ENCODE measurements around the gene ROPN1L. TPM values are rescaled to one million over a fixed set of nuclear protein-coding genes. Genes with fewer than 3 reads are reported as not detected.

ROPN1L gene
- total RNA-seq, 1 donor from 2014 or later = 0.77 TPM

DNA sequence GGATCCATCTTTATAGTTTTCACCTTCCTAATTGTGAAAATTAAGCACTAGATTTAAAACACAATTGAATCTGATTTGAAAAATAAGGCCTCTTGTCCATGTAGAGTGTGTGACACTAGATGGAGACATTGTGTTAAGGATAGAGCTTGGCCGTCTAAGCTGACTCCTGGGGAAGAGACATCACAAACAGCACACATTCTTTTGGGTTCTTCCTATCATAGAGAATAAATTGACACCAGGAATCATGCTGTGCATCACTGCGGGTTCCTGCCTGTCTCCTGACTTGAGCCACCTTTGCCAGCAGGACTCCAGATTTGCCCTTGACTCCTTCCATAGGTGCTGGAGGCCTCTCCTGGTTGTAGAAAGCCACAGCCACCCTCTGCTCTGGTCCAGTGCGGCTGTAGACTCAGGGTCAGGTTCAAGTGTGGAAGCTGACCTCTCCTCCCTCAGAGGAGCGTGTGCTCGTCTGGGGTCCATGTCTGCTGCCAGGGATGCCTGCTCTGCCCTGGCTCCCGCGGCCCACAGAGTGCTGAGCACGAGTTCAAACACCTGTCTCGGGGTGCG lies 11.2 kb downstream of the ROPN1L start:
- peak overlapping the region; percentile 75 for H3K27ac Mint-ChIP-seq (ENCODE audit: unreplicated experiment)
- peaks cover 32% of the 10 kb centered on the region for H3K4me1 ChIP-seq (ENCODE audit: insufficient read depth, low read length)
- peaks cover 3% of the 10 kb centered on the region for H3K36me3 Mint-ChIP-seq (ENCODE audit: low read depth, unreplicated experiment)
- H3K9ac ChIP-seq (ENCODE audit: low read length) = peak overlapping the region; percentile 42
- TF ChIP-seq, protein P1, sequence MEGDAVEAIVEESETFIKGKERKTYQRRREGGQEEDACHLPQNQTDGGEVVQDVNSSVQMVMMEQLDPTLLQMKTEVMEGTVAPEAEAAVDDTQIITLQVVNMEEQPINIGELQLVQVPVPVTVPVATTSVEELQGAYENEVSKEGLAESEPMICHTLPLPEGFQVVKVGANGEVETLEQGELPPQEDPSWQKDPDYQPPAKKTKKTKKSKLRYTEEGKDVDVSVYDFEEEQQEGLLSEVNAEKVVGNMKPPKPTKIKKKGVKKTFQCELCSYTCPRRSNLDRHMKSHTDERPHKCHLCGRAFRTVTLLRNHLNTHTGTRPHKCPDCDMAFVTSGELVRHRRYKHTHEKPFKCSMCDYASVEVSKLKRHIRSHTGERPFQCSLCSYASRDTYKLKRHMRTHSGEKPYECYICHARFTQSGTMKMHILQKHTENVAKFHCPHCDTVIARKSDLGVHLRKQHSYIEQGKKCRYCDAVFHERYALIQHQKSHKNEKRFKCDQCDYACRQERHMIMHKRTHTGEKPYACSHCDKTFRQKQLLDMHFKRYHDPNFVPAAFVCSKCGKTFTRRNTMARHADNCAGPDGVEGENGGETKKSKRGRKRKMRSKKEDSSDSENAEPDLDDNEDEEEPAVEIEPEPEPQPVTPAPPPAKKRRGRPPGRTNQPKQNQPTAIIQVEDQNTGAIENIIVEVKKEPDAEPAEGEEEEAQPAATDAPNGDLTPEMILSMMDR (IDR thresholded peaks at IDR 0.05; ENCODE audit: insufficient read depth, low read depth, low read length) = peak; percentile 91
- TF ChIP-seq EZH2 (IDR thresholded peaks at IDR 0.05; ENCODE audit: insufficient read depth, low read length) = no peak
- H3K4me2 ChIP-seq (ENCODE audit: low read length) = no peak overlapping the region
- no peak overlapping the region for H3K4me3 Mint-ChIP-seq (ENCODE audit: unreplicated experiment)
- H3K4me3 ChIP-seq (ENCODE audit: insufficient read depth, low read depth, low read length) = no peak overlapping the region
- no peak overlapping the region for H2AFZ ChIP-seq (ENCODE audit: low read depth, low read length)
- no peaks in the 10 kb centered on the region for H3K36me3 ChIP-seq (ENCODE audit: insufficient read depth, low read length)
- no peaks in the 10 kb centered on the region for H3K9me3 ChIP-seq (ENCODE audit: insufficient read depth, low read depth, low read length)
- peaks cover 35% of the 10 kb centered on the region for H3K4me1 Mint-ChIP-seq (ENCODE audit: low read depth, unreplicated experiment)
- H3K9me3 Mint-ChIP-seq (ENCODE audit: unreplicated experiment) = no peaks in the 10 kb centered on the region
- FAIRE-seq (peak; percentile 91), DNase-seq (ENCODE audit: low read depth) (peak; percentile 84)
- H3K27ac ChIP-seq (ENCODE audit: low read depth, low read length) = no peak overlapping the region
- no peaks in the 10 kb centered on the region for H4K20me1 ChIP-seq (ENCODE audit: insufficient read depth, low read length)
- H3K27me3 Mint-ChIP-seq (ENCODE audit: low read depth, unreplicated experiment) = no peaks in the 10 kb centered on the region
- H3K27me3 ChIP-seq (ENCODE audit: insufficient read depth, low read length) = no peaks in the 10 kb centered on the region
- no peaks in the 10 kb centered on the region for H3K79me2 ChIP-seq (ENCODE audit: insufficient read depth, low read length)

DNA sequence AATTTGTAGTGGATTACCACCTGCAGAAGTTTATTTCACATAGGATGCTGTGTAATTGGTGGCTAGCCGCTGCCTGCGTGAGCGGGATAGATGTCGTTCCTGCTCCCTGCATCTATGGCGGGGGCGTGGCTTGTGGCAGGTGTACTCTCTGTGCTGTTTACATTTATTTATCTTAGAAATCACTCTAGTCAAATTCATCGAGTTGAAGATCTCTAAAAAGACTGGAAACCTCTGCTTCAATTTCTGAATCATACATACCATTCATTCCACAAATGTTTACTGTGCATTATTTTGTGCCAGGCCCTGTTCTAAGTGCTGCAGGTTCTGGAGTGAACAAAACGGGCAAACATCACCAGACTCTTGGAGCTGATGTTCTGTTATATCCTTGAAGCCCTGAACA lies 11.9 kb downstream of the ROPN1L start:
- no peak for TF ChIP-seq EZH2 (IDR thresholded peaks at IDR 0.05; ENCODE audit: insufficient read depth, low read length)
- TF ChIP-seq, protein P1 (IDR thresholded peaks at IDR 0.05; ENCODE audit: insufficient read depth, low read depth, low read length) = no peak
- peaks cover 32% of the 10 kb centered on the region for H3K4me1 ChIP-seq (ENCODE audit: insufficient read depth, low read length)
- no peaks in the 10 kb centered on the region for H3K79me2 ChIP-seq (ENCODE audit: insufficient read depth, low read length)
- H3K4me3 Mint-ChIP-seq (ENCODE audit: unreplicated experiment) = no peak overlapping the region
- DNase-seq (ENCODE audit: low read depth) (peak; percentile 36), FAIRE-seq (no peak)
- H3K27ac Mint-ChIP-seq (ENCODE audit: unreplicated experiment) = peak overlapping the region; percentile 75
- no peaks in the 10 kb centered on the region for H3K9me3 ChIP-seq (ENCODE audit: insufficient read depth, low read depth, low read length)
- peak overlapping the region; percentile 71 for H3K4me2 ChIP-seq (ENCODE audit: low read length)
- H3K27ac ChIP-seq (ENCODE audit: low read depth, low read length) = no peak overlapping the region
- no peak overlapping the region for H2AFZ ChIP-seq (ENCODE audit: low read depth, low read length)
- no peaks in the 10 kb centered on the region for H3K9me3 Mint-ChIP-seq (ENCODE audit: unreplicated experiment)
- peaks cover 3% of the 10 kb centered on the region for H3K36me3 Mint-ChIP-seq (ENCODE audit: low read depth, unreplicated experiment)
- H3K4me1 Mint-ChIP-seq (ENCODE audit: low read depth, unreplicated experiment) = peaks cover 35% of the 10 kb centered on the region
- H3K9ac ChIP-seq (ENCODE audit: low read length) = peak overlapping the region; percentile 61
- H3K27me3 Mint-ChIP-seq (ENCODE audit: low read depth, unreplicated experiment) = no peaks in the 10 kb centered on the region
- H3K36me3 ChIP-seq (ENCODE audit: insufficient read depth, low read length) = no peaks in the 10 kb centered on the region
- H3K4me3 ChIP-seq (ENCODE audit: insufficient read depth, low read depth, low read length) = no peak overlapping the region
- H3K27me3 ChIP-seq (ENCODE audit: insufficient read depth, low read length) = no peaks in the 10 kb centered on the region
- H4K20me1 ChIP-seq (ENCODE audit: insufficient read depth, low read length) = no peaks in the 10 kb centered on the region

- no peaks in the 10 kb centered on the region for H3K9me3 ChIP-seq (ENCODE audit: insufficient read depth, low read depth, low read length)
- H4K20me1 ChIP-seq (ENCODE audit: insufficient read depth, low read length) = no peaks in the 10 kb centered on the region
- no peaks in the 10 kb centered on the region for H3K79me2 ChIP-seq (ENCODE audit: insufficient read depth, low read length)
- no peak overlapping the region for H3K4me3 ChIP-seq (ENCODE audit: insufficient read depth, low read depth, low read length)
- peaks cover 3% of the 10 kb centered on the region for H3K36me3 Mint-ChIP-seq (ENCODE audit: low read depth, unreplicated experiment)
- H3K9me3 Mint-ChIP-seq (ENCODE audit: unreplicated experiment) = no peaks in the 10 kb centered on the region
- peaks cover 32% of the 10 kb centered on the region for H3K4me1 ChIP-seq (ENCODE audit: insufficient read depth, low read length)
- H3K27me3 ChIP-seq (ENCODE audit: insufficient read depth, low read length) = no peaks in the 10 kb centered on the region
- no peaks in the 10 kb centered on the region for H3K36me3 ChIP-seq (ENCODE audit: insufficient read depth, low read length)
- peaks cover 37% of the 10 kb centered on the region for H3K4me1 Mint-ChIP-seq (ENCODE audit: low read depth, unreplicated experiment)
- H2AFZ ChIP-seq (ENCODE audit: low read depth, low read length) = peak overlapping the region; percentile 8
- FAIRE-seq = peak; percentile 64
- peaks cover 4% of the 10 kb centered on the region for H3K27me3 Mint-ChIP-seq (ENCODE audit: low read depth, unreplicated experiment)
- H3K4me3 Mint-ChIP-seq (ENCODE audit: unreplicated experiment) = no peak overlapping the region
- H3K27ac Mint-ChIP-seq (ENCODE audit: unreplicated experiment) = no peak overlapping the region
- TF ChIP-seq EZH2 (IDR thresholded peaks at IDR 0.05; ENCODE audit: insufficient read depth, low read length) = no peak
- TF ChIP-seq, protein P1 (IDR thresholded peaks at IDR 0.05; ENCODE audit: insufficient read depth, low read depth, low read length) = no peak
- peak overlapping the region; percentile 71 for H3K4me2 ChIP-seq (ENCODE audit: low read length)
- peak overlapping the region; percentile 61 for H3K9ac ChIP-seq (ENCODE audit: low read length)
- DNase-seq (ENCODE audit: low read depth) = peak; percentile 67
- H3K27ac ChIP-seq (ENCODE audit: low read depth, low read length) = peak overlapping the region; percentile 46
Observed at GRCh38 chr5:10454591-10455276, 13.1 kb downstream of the ROPN1L start.
